HG02610 (cell line): ENCODE results near the gene ENOX2.
A peak's percentile ranks its signal among the peaks of the same experiment; 100 is the strongest.

Source experiments
- ATAC-seq: cut with Tn5 transposase; IDR thresholded peaks from one replicate; pipeline ENCODE4 v1.9.1; 2021; ENCODE audit warnings: mild to moderate bottlenecking, moderate library complexity; ENCODE audit not compliant: unreplicated experiment

ENOX2 gene

DNA sequence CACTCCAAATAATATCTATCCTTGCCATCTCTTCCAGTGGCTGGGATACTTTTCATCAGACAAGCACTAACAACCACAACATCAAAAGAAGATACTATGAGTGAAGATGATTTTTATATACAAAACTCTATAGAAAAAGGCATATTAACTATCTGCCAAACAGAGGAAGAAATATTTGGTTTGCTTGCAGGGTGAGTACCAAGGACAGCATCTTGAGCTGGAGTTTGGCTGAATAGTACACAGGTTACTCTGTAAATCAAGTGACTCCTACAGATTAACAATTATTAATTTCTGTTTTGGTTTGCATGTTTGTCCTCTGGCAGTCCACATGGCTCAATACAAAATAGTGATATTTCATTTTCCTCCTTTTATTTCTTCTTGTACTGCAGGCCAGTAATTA lies 253.3 kb downstream of the ENOX2 start:
- ATAC-seq: no peak

DNA sequence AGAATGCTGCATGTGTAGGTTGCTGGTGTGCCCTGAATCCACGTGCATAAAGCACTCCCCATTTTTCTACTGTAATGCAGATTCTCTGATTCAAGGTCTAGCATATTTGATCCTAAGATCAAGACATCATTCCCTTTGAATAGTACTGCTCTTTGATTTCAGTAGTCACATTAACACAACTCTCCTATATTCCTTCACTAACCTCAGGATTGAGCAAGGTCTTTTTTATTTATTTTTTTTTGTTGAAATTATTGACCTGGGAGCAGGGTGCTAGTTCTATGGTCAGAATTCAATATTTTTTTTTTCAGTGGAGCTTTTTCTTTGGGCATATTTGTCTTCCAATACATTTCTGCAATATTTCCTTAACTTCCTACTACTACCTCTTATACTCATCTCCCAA lies 255.5 kb downstream of the ENOX2 start:
- ATAC-seq: no peak

DNA sequence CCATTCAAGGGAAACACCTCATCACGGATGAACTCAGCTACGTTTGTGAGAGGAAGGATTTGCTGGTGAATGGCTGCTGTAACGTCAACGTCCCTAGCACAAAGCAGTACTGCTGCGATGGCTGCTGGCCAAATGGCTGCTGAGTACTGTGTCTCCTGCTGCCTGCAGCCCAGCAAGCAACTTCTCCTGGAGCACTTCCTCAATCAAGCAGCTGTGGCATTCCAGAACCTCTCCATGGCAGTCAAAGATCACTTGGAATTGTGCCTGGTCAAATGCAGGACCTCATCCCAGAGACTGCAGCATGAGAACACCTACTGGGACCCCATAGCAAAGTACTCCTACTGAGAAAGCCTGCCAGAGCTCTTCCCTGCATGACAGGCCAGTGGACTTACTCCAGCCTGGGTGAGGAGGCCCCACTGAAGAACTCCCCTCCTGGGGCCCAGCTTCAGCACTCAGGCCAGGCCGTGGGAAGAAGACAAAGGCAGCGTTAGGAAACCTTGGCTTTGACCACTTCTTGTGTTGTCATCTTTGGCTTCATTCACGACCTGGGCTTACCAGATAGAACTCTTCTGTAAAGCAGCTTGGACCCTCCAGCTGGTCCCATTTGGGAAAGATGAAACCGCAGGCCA lies 256.9 kb downstream of the ENOX2 start:
- ATAC-seq: no peak

DNA sequence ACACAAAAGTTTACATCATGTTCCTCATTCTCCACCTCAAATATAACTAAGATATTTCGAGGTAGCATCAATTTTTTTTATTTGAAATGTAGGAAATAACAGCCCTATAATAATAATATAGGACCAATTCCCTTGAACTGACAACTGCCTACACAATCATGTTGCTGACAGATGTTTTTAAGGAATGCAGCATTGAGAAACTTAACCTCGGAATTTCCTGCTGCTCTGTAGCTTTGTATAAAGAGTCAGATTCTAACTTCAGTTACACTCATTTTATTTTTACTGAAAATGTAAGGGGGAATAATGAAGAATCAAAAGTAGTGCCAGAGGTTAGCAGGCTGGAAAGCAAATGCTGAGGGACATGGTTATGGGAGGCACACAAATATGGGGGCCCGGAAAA lies 265.4 kb downstream of the ENOX2 start:
- ATAC-seq: no peak

GRCh38 chrX:130636277-130636676 lies 266.7 kb downstream of the ENOX2 start:
- no peak for ATAC-seq

DNA sequence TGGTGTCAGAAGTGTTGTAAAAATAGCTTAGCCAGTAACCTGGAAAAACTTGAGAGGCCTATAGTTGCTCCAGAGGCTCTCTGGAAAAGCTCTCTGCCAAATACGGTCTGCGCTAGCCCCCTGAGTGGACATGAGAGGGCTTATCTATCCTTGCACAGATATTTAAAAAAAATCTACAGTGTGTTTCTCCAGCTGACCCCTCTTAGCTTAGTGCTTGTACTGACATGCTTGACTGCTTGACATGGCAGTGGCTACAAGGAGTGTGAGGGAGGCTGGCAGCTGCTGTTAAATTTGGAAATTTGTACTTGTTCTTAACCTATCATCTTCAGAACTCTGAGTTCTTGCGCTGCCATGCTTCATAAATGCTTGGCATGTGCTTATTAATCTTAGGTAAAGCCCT lies 272.0 kb downstream of the ENOX2 start:
- no peak for ATAC-seq

DNA sequence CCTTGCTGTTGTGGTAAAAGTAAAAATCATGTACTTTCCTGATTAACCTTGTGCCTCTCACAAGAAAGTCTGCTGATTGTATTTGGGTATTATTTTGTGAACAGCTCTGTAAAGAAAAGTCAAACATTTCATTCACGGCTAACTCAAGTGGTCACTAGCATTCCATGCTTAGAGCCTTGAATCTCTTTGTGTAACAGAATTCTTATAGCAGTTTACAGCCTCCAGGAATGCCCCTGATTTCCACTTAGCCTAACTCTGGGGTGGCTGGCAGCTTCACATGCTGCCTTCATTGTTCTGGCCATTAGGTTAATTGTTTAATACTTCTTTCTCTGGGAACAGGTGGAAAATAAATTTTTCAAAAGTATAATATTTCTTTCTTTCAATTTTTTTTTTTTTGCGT lies 274.5 kb downstream of the ENOX2 start:
- no peak for ATAC-seq

DNA sequence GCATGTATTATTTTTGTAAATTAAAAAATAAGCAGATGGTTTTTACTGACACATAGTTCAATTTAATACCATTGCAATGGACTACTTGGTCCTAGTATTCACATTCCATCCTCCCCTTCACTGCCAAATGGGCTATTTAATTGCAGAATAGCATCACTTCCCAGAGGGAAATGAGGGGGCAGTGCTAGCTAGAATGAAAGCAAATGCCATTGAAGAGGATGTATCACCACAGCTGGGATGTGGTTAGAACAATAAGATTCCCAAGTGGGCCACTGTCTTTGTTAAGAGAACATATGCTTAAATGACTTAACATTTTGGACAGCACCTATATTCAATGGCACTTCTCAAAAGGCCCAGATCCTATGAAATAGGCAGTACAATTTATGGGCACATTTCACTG lies 276.5 kb downstream of the ENOX2 start:
- no peak for ATAC-seq

GRCh38 chrX:130625386-130625785 lies 277.6 kb downstream of the ENOX2 start:
- ATAC-seq: no peak

- no peak for ATAC-seq
Observed at GRCh38 chrX:130623518-130623917, 279.5 kb downstream of the ENOX2 start.

DNA sequence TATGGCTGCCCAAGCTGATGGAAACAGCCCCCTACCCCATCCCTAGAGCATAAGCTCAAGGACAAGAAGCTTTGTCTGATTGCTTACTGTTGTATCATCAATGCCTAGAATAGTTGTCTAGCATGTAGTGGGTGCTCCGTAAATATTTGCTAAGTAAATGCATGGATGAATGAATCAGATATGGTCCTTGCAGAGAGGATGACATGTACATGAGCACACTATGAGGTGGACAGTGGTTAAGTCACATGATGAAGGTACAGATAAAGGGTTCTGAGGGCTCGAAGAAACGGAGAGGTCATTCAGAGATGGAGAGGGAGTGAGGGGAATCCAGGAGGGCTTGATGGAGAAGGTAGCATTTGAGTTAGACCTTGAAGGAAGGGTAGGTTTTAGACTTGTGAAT lies 287.1 kb downstream of the ENOX2 start:
- ATAC-seq: no peak

DNA sequence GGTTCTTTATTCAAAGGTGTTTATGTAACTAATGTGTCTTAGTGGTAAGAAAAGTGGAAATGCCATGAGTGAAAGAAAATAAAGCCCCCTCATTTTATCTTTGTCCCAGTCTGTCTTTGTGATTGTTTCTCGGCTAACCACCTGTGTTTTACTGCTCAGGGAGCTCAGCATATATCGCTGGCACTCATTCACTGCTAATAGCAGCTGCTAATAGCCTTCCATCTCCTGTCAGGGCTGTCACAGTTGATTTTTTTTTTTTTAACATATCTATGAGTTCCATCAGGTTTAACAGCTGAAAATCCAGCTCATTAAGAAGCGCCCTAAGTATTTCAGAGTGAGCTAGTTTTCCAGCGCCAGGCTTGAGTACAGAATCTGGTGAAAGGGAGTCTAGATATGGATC lies 295.6 kb downstream of the ENOX2 start:
- ATAC-seq: no peak

GRCh38 chrX:130606425-130606824 lies 296.6 kb downstream of the ENOX2 start:
- no peak for ATAC-seq

- ATAC-seq: no peak
Observed at GRCh38 chrX:130604882-130605281, 298.1 kb downstream of the ENOX2 start.

DNA sequence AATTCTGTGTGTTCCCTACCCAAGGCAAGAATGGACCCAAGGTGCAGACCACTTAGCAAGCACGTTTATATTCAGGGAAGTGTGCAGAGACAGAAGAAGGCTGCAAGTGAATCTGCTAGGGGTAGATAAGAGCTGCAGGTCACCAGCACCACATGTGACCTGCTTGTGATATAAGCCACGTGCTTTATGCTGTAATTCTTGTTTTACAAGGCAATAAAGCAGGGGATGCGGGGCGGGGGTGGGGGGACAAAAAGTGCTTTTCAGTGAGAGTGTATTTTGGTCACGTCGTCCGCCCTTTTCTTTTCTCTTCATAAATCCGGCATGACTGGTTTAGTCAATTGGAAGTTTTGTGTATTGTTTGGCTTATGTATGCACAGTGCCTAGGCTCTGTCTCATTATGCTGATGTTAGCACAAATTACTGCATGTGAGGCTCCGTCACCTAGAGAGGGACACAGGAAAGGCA lies 308.5 kb downstream of the ENOX2 start:
- no peak for ATAC-seq

DNA sequence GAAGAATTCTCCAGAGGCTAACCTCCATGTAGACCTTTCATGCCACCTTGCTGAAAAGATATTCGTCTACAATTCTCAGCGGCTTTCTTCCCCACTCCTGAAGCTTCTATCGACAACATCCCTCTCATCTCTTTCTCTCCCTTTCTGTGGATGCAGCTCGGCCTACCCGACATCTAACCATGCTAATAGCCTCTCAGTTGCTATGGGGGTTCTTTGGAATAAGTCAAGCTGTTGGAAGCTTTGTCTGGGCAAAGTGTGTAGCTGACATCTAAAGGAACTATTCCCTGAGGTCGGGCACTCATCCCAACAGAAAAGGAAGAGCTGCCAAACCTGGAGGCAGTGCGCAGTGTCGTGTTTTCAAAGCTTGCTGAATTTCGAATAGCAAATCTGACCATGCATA lies 309.1 kb downstream of the ENOX2 start:
- no peak for ATAC-seq

- no peak for ATAC-seq
Observed at GRCh38 chrX:130592204-130592603, 310.8 kb downstream of the ENOX2 start.

DNA sequence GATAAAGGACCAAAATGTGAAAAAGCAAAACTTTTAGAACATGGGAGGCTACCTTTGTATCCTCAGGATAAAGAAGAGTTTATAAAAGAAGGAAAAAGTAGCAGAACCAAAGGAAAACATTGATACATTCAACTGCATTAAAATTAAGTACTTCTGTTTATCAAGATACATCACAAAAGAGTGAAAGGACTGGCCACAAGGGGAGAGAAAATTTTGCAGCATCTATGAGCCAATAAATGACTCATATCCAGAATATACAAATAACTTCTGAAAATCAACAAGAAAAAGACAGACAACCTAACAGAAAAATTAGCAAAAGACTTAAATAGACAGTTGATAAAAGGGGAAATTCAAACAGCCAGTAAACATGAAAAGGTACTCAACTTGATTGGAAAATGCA lies 324.1 kb downstream of the ENOX2 start:
- no peak for ATAC-seq

DNA sequence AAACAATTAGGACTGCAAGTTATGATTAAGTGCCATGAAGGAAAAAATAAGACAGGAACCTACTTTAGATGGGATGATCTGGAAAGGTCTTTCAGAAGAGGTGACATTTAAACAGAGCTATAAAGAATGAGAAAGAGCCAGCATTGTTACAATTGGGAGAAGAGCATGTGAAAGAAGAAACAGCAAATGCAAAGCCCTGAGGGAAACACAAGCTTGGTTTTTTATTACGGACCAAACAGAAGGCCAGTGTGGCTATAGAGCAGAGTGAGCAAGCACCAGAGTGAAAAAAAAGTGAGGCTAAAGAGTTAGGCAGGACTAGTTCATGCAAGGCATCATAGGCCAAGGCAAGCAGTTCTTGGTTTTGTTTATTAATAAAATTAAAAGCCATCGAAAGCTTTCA lies 325.6 kb downstream of the ENOX2 start:
- ATAC-seq: no peak

- ATAC-seq: peak; percentile 75
Observed at GRCh38 chrX:130575831-130576389, 327.1 kb downstream of the ENOX2 start.
